A549 (cell line): ENCODE results near the gene ZMIZ2. TPM values are rescaled to one million over a fixed set of nuclear protein-coding genes. Genes with fewer than 3 reads are reported as not detected.

Source experiments
- ATAC-seq, 2 experiments: fragments of 200-7000 bp in 1 of 2; fragments of >200 bp in 1 of 2; cut with Nextera tagmentation in 1 of 2; cut with Tn5 transposase in 1 of 2; 3 replicates each; pipeline versions ENCODE4 v1.8.0 to v1.9.1; 2018 to 2020; ENCODE audit warnings: mild to moderate bottlenecking in 1 of 2, moderate library complexity in 1 of 2
- CTCF ChIA-PET: fragments of 300-600 bp; sonication (Branson Sonifier 250); formaldehyde crosslinking; extraction: SDS; loops from one replicate; lab custom pipeline; 2021; ENCODE audit warnings: antibody characterized with exemption, inconsistent platforms; lab: Yijun Ruan, JAX
- POLR2A ChIA-PET: fragments of 350-600 bp; formaldehyde crosslinking; extraction: SDS; loops from one replicate; lab custom pipeline; 2021; ENCODE audit warnings: antibody characterized with exemption, inconsistent platforms; lab: Yijun Ruan, JAX
- DNase-seq, 2 experiments: peaks; one replicate each; pipeline versions ENCODE4 v3.0.0 to v3.0.0-alpha.2; 2011 to 2016; ENCODE audit warnings: low read depth in 1 of 2, low spot score in 1 of 2
- FAIRE-seq: peaks from 2 replicates; lab custom pipeline; 2011; peaks lifted over from hg19 to GRCh38; lab: Jason Lieb, UNC
- H3K27ac ChIP-seq, 2 experiments: fragments of >200 bp; sonication (Bioruptor Twin); formaldehyde crosslinking; 3 replicates each; pipeline ENCODE4 v1.5.1; 2016 to 2017
- H3K4me1 ChIP-seq: fragments of >200 bp; sonication (Bioruptor Twin); formaldehyde crosslinking; 3 replicates; pipeline ENCODE4 v1.6.1; 2016
- H3K4me2 ChIP-seq: fragments of >200 bp; sonication (Bioruptor Twin); formaldehyde crosslinking; 3 replicates; pipeline ENCODE4 v1.6.1; 2016
- H3K4me3 ChIP-seq: fragments of >200 bp; sonication (Bioruptor Twin); formaldehyde crosslinking; 3 replicates; pipeline ENCODE4 v1.5.1; 2016
- H3K9me3 ChIP-seq: fragments of >200 bp; sonication (Bioruptor Twin); formaldehyde crosslinking; 3 replicates; pipeline ENCODE4 v1.6.1; 2016
- ATOH8 ChIP-seq: fragments of 250-450 bp; sonication (Bioruptor Pico); IDR thresholded peaks from 2 replicates; pipeline ENCODE4 v1.5.0; 2020; ENCODE audit warnings: low read depth, mild to moderate bottlenecking, moderate library complexity
- BCL3 ChIP-seq: fragments of >200 bp; sonication (Bioruptor Twin); formaldehyde crosslinking; IDR thresholded peaks from 3 replicates; pipeline ENCODE4 v1.6.1; 2016
- BHLHE40 ChIP-seq: IDR thresholded peaks from 2 replicates; pipeline ENCODE4 v1.6.1; 2012; ENCODE audit warnings: low read depth, low read length, inconsistent platforms
- CBX8 ChIP-seq: fragments of 200-600 bp; sonication (generic); IDR thresholded peaks from 2 replicates; pipeline ENCODE4 v1.6.1; 2016
- CHD2 ChIP-seq: fragments of 150-350 bp; IDR thresholded peaks from 2 replicates; pipeline ENCODE4 v1.6.1; 2014; ENCODE audit warnings: low read length; ENCODE audit not compliant: partially characterized antibody
- CHD4 ChIP-seq: fragments of 200-600 bp; sonication (generic); IDR thresholded peaks from 2 replicates; pipeline ENCODE4 v1.6.1; 2016; ENCODE audit warnings: antibody characterized with exemption, mild to moderate bottlenecking, borderline replicate concordance
- EHF ChIP-seq: fragments of 250-450 bp; sonication (Bioruptor Pico); IDR thresholded peaks from 2 replicates; pipeline ENCODE4 v1.5.0; 2020; ENCODE audit warnings: mild to moderate bottlenecking
- ESRRA ChIP-seq: fragments of 150-350 bp; IDR thresholded peaks from 2 replicates; pipeline ENCODE4 v1.6.1; 2014; ENCODE audit warnings: mild to moderate bottlenecking, low read length, borderline replicate concordance
- FOSB ChIP-seq: fragments of 250-450 bp; sonication (Bioruptor Pico); IDR thresholded peaks from 2 replicates; pipeline ENCODE4 v1.5.0; 2020; ENCODE audit warnings: mild to moderate bottlenecking, moderate library complexity
- HDAC2 ChIP-seq: fragments of 200-600 bp; sonication (generic); IDR thresholded peaks from 2 replicates; pipeline ENCODE4 v1.6.1; 2016
- HOXA7 ChIP-seq: fragments of 250-450 bp; sonication (Bioruptor Pico); IDR thresholded peaks from 2 replicates; pipeline ENCODE4 v1.5.0; 2020; ENCODE audit warnings: mild to moderate bottlenecking, moderate library complexity
- HOXB13 ChIP-seq: fragments of 250-450 bp; sonication (Bioruptor Pico); IDR thresholded peaks from 2 replicates; pipeline ENCODE4 v1.5.0; 2020; ENCODE audit warnings: low read depth, mild to moderate bottlenecking, moderate library complexity
- JUN ChIP-seq, 2 experiments: fragments of >200 bp; sonication (Bioruptor Twin); formaldehyde crosslinking; IDR thresholded peaks; 2 replicates in 1 of 2; 3 replicates in 1 of 2; pipeline ENCODE4 v1.6.1; 2016 to 2017
- KDM1A ChIP-seq: fragments of 200-600 bp; sonication (generic); IDR thresholded peaks from 2 replicates; pipeline ENCODE4 v1.6.1; 2016; ENCODE audit warnings: low read depth, mild to moderate bottlenecking
- KDM5A ChIP-seq: fragments of 200-600 bp; sonication (generic); IDR thresholded peaks from 2 replicates; pipeline ENCODE4 v1.6.1; 2016; ENCODE audit warnings: antibody characterized with exemption, mild to moderate bottlenecking
- MAFK ChIP-seq: fragments of 450-650 bp; IDR thresholded peaks from 2 replicates; pipeline ENCODE4 v1.6.1; 2014; ENCODE audit not compliant: partially characterized antibody
- MAX ChIP-seq: IDR thresholded peaks from 2 replicates; pipeline ENCODE4 v1.6.1; 2012
- MAZ ChIP-seq: fragments of 150-350 bp; IDR thresholded peaks from 2 replicates; pipeline ENCODE4 v1.6.1; 2014; ENCODE audit warnings: antibody characterized with exemption, low read depth, low read length, borderline replicate concordance
- MYC ChIP-seq: IDR thresholded peaks from 2 replicates; pipeline ENCODE4 v1.6.1; 2012; ENCODE audit warnings: mild to moderate bottlenecking, inconsistent platforms, low read length, improper control_type of control experiment, borderline replicate concordance
- RARB ChIP-seq: fragments of 250-450 bp; sonication (Bioruptor Pico); IDR thresholded peaks from 2 replicates; pipeline ENCODE4 v1.8.0; 2021; ENCODE audit warnings: mild to moderate bottlenecking, moderate library complexity
- RCOR1 ChIP-seq: fragments of 150-350 bp; IDR thresholded peaks from 2 replicates; pipeline ENCODE4 v1.6.1; 2014; ENCODE audit warnings: antibody characterized with exemption, low read length, low read depth
- RFX5 ChIP-seq: fragments of 450-650 bp; IDR thresholded peaks from 2 replicates; pipeline ENCODE4 v1.7.1; 2014; ENCODE audit warnings: antibody characterized with exemption, mild to moderate bottlenecking, moderate library complexity
- RNF2 ChIP-seq: fragments of 200-600 bp; sonication (generic); IDR thresholded peaks from 2 replicates; pipeline ENCODE4 v1.6.1; 2016; ENCODE audit warnings: low read depth, mild to moderate bottlenecking, antibody characterized with exemption, moderate library complexity, borderline replicate concordance
- SMC3 ChIP-seq: fragments of >200 bp; sonication (Bioruptor Twin); formaldehyde crosslinking; IDR thresholded peaks from 3 replicates; pipeline ENCODE4 v1.6.1; 2018; ENCODE audit warnings: inconsistent platforms
- ZC3H11A ChIP-seq: fragments of 450-650 bp; IDR thresholded peaks from 2 replicates; pipeline ENCODE4 v1.6.1; 2014; ENCODE audit warnings: antibody characterized with exemption, mild to moderate bottlenecking
- WGBS: methylation state at CpG from one replicate; pipeline ENCODE4 v1.1.6; 2017; ENCODE audit errors: missing lambda C conversion rate; 5-methylcytosine and 5-hydroxymethylcytosine counted together
- polyA plus RNA-seq, 4 experiments: library from polyadenylated mRNA; depleted of rRNA in 3 of 4; stranded (reverse); fragments of >200 nt; fragmentation: RNase III in 1 of 4; extraction: RNeasy Plus Mini Kit Qiagen cat#74134 plus additional on column Dnase treatment in 1 of 4; gene quantifications; 2 replicates in 3 of 4; 3 replicates in 1 of 4; pipeline ENCODE4 v1.2.3, GENCODE V29; 2011 to 2017
- TF ChIP-seq, protein P1 (sequence below): fragments of 450-650 bp; IDR thresholded peaks from 2 replicates; pipeline ENCODE4 v1.6.1; 2014; ENCODE audit warnings: antibody characterized with exemption
- TF ChIP-seq, protein P2 (sequence below): IDR thresholded peaks from 2 replicates; pipeline ENCODE4 v1.6.1; 2012
- TF ChIP-seq, protein P3 (sequence below): IDR thresholded peaks from 2 replicates; pipeline ENCODE4 v1.6.1; 2012; ENCODE audit warnings: low read depth, borderline replicate concordance

ZMIZ2 gene
- polyA plus RNA-seq, 2 of the 4 experiments (the other 2 are of a cell fraction) = 4.3 to 21.7 TPM

- FAIRE-seq (no peak), DNase-seq (no peak), ATAC-seq (no peak)
- no peak overlapping the region for H3K27ac ChIP-seq
- no peaks in the 10 kb centered on the region for H3K4me1 ChIP-seq
- H3K4me2 ChIP-seq = no peak overlapping the region
- no peaks in the 10 kb centered on the region for H3K9me3 ChIP-seq
- 71% methylated on average over 6 of the region's 6 CpGs for WGBS
- POLR2A ChIA-PET = no interaction called here
- CTCF ChIA-PET = interaction anchor here (0.6 to 1.3 kb wide), 5 partner anchors 9 to 72 kb away, joined by 3 read pairs; no protein-coding TSS in a partner anchor
- TF ChIP-seq MAZ = no peak
- no peak for TF ChIP-seq ATOH8 (CRISPR knock-in tag)
- TF ChIP-seq, protein P1, sequence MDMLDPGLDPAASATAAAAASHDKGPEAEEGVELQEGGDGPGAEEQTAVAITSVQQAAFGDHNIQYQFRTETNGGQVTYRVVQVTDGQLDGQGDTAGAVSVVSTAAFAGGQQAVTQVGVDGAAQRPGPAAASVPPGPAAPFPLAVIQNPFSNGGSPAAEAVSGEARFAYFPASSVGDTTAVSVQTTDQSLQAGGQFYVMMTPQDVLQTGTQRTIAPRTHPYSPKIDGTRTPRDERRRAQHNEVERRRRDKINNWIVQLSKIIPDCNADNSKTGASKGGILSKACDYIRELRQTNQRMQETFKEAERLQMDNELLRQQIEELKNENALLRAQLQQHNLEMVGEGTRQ = no peak
- TF ChIP-seq SMC3 = no peak
- no peak for TF ChIP-seq ESRRA
- TF ChIP-seq JUN (IDR thresholded peaks at IDR 0.05) = no peak
- TF ChIP-seq MAX = no peak
- no peak for TF ChIP-seq FOSB (CRISPR knock-in tag)
- no peak for TF ChIP-seq ZC3H11A
- TF ChIP-seq, all 56 proteins: peak for 0
- H3K4me3 ChIP-seq = no peak overlapping the region
Observed at GRCh38 chr7:44775383-44776107, 26.9 kb downstream of the ZMIZ2 start.

DNA sequence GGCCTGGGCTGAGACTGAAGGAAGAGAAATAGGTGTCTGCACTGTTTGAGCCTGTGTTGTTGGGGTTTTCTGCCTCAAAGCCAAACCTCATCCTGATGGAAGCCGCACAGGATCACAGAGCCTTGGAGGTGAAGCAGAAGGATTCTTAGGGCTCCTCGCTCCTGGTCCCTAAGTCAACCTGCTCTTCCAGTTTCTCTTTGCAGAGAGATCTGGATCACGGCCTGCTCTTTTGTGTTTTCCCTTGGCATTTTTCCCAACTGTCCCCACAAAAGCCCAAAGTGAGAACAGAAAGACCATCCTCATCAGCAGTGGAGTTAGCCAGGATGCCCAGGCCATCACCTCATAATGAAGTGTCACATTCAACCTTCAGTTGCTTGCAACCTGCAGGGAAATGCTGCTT lies 27.6 kb downstream of the ZMIZ2 start:
- DNase-seq (no peak), ATAC-seq (no peak), FAIRE-seq (no peak)
- WGBS = 85% methylated on average over 3 of the region's 3 CpGs
- H3K9me3 ChIP-seq = no peaks in the 10 kb centered on the region
- TF ChIP-seq RARB (CRISPR knock-in tag) = no peak
- no peak for TF ChIP-seq CBX8
- no peak for TF ChIP-seq HDAC2
- no peak for TF ChIP-seq CHD2
- TF ChIP-seq BCL3 = no peak
- TF ChIP-seq SMC3 = no peak
- CTCF ChIA-PET = interaction anchor here (0.6 kb wide), 2 partner anchors 13 to 71 kb away, joined by 3 read pairs; no protein-coding TSS in a partner anchor
- no peak overlapping the region for H3K27ac ChIP-seq
- POLR2A ChIA-PET = no interaction called here
- H3K4me1 ChIP-seq = no peaks in the 10 kb centered on the region
- H3K4me2 ChIP-seq = no peak overlapping the region
- no peak overlapping the region for H3K4me3 ChIP-seq

GRCh38 chr7:44782460-44782859 lies 33.8 kb downstream of the ZMIZ2 start:
- CTCF ChIA-PET = interaction anchor here (0.6 to 1.8 kb wide), 2 partner anchors 9 to 53 kb away, joined by 3 to 7 read pairs; no protein-coding TSS in a partner anchor

More at GRCh38 chr7:44782460-44782859, 33.8 kb downstream of the ZMIZ2 start:
- DNase-seq (no peak), FAIRE-seq (no peak), ATAC-seq (no peak)
- POLR2A ChIA-PET = no interaction called here
- Histone ChIP-seq H3K4me2 (no peak overlapping the region), H3K9me3 (peaks cover 23% of the 10 kb centered on the region), H3K27ac (no peak overlapping the region), H3K4me1 (no peaks in the 10 kb centered on the region), H3K4me3 (no peak overlapping the region)
- WGBS = 87% methylated on average over 1 of the region's 1 CpG
- TF ChIP-seq MAFK = no peak
- TF ChIP-seq RCOR1 = no peak
- TF ChIP-seq JUN (IDR thresholded peaks at IDR 0.05) = no peak
- TF ChIP-seq ESRRA = no peak
- TF ChIP-seq, protein P2, sequence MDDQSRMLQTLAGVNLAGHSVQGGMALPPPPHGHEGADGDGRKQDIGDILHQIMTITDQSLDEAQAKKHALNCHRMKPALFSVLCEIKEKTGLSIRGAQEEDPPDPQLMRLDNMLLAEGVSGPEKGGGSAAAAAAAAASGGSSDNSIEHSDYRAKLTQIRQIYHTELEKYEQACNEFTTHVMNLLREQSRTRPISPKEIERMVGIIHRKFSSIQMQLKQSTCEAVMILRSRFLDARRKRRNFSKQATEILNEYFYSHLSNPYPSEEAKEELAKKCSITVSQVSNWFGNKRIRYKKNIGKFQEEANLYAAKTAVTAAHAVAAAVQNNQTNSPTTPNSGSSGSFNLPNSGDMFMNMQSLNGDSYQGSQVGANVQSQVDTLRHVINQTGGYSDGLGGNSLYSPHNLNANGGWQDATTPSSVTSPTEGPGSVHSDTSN = no peak
- no peak for TF ChIP-seq BHLHE40
- TF ChIP-seq RNF2 = no peak
- TF ChIP-seq, protein P1 = no peak
- TF ChIP-seq CHD4 = no peak
- TF ChIP-seq, protein P3, sequence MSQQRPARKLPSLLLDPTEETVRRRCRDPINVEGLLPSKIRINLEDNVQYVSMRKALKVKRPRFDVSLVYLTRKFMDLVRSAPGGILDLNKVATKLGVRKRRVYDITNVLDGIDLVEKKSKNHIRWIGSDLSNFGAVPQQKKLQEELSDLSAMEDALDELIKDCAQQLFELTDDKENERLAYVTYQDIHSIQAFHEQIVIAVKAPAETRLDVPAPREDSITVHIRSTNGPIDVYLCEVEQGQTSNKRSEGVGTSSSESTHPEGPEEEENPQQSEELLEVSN = no peak
- no peak for TF ChIP-seq RFX5
- TF ChIP-seq MYC = no peak
- no peak for TF ChIP-seq HOXB13 (CRISPR knock-in tag)
- no peak for TF ChIP-seq EHF (CRISPR knock-in tag)
- no peak for TF ChIP-seq HOXA7 (CRISPR knock-in tag)
- no peak for TF ChIP-seq KDM5A
- TF ChIP-seq KDM1A = no peak
